IMR-90 (cell line): ENCODE results near the gene IQCK. TPM values are rescaled to one million over a fixed set of nuclear protein-coding genes. Genes with fewer than 3 reads are reported as not detected.

Experiments used
- BHLHE40 ChIP-seq: fragments of 150-350 bp; IDR thresholded peaks from 2 replicates; pipeline ENCODE4 v1.6.1; 2016; ENCODE audit warnings: mild to moderate bottlenecking, low read depth, low read length
- CEBPB ChIP-seq: IDR thresholded peaks from 2 replicates; pipeline ENCODE4 v1.6.1; 2012; ENCODE audit warnings: low read depth, low read length, improper control_type of control experiment
- ELK1 ChIP-seq: fragments of 150-350 bp; IDR thresholded peaks from 2 replicates; pipeline ENCODE4 v1.6.1; 2016; ENCODE audit warnings: low read depth, mild to moderate bottlenecking, low read length, moderate library complexity, borderline replicate concordance
- FOS ChIP-seq: fragments of 150-350 bp; IDR thresholded peaks from 2 replicates; pipeline ENCODE4 v1.6.1; 2016; ENCODE audit warnings: low read depth, low read length
- MAZ ChIP-seq: IDR thresholded peaks from 2 replicates; pipeline ENCODE4 v1.6.1; 2012; ENCODE audit warnings: low read depth, mild to moderate bottlenecking, low read length, improper control_type of control experiment, moderate library complexity, borderline replicate concordance
- RAD21 ChIP-seq: IDR thresholded peaks from 2 replicates; pipeline ENCODE4 v1.6.1; 2012; ENCODE audit warnings: low read length, improper control_type of control experiment
- polyA plus RNA-seq, 3 experiments: library from polyadenylated mRNA; depleted of rRNA; stranded (reverse); fragments of >200 nt; gene quantifications; 2 replicates each; pipeline ENCODE4 v1.2.3, GENCODE V29; 2012; ENCODE audit warnings: low replicate concordance in 1 of 3
- total RNA-seq: library from RNA; depleted of rRNA; stranded (reverse); fragments of >200 nt; gene quantifications from 2 replicates; pipeline ENCODE4 v1.2.3, GENCODE V29; 2012

IQCK gene
- total and polyA plus RNA-seq, 2 of the 4 experiments (the other 2 are of a cell fraction), result 4.1 to 5.4 TPM

- TF ChIP-seq ELK1 (no peak), MAZ (peak; percentile 71; the same call in 1 of the 2 replicates), BHLHE40 (peak; percentile 23; the same call in 1 of the 2 replicates), FOS (no peak), RAD21 (0 out of 2 replicates have a peak, but pooled peaks have one; percentile 7), CEBPB (peak; percentile 64)
Observed at GRCh38 chr16:19717741-19718623, at the start of gene IQCK, which contains the start of gene KNOP1 (continued).
